GM06990 (cell line): ENCODE results near the gene SFN.

Experiments used
- DNase-seq: peaks from one replicate; pipeline ENCODE4 v3.0.0-alpha.2; 2011; ENCODE audit not compliant: insufficient read length; ENCODE audit errors: extremely low read depth
- H3K27me3 ChIP-seq: replicated peaks from 2 replicates; pipeline ENCODE4 v1.6.0; 2011; ENCODE audit warnings: low read length; ENCODE audit not compliant: control insufficient read depth, insufficient read depth
- H3K36me3 ChIP-seq: 2 replicates; pipeline ENCODE4 v1.5.1; 2011; ENCODE audit warnings: low read length; ENCODE audit not compliant: control insufficient read depth, insufficient read depth
- H3K4me3 ChIP-seq: replicated peaks from 2 replicates; pipeline ENCODE4 v1.5.1; 2011; ENCODE audit warnings: low read depth, mild to moderate bottlenecking, control low read depth, low read length
- CTCF ChIP-seq: IDR thresholded peaks from 2 replicates; pipeline ENCODE4 v1.5.1; 2011; ENCODE audit warnings: low read length, control low read depth, mild to moderate bottlenecking, inconsistent platforms; ENCODE audit not compliant: insufficient read depth, poor library complexity, severe bottlenecking

The SFN gene

DNA sequence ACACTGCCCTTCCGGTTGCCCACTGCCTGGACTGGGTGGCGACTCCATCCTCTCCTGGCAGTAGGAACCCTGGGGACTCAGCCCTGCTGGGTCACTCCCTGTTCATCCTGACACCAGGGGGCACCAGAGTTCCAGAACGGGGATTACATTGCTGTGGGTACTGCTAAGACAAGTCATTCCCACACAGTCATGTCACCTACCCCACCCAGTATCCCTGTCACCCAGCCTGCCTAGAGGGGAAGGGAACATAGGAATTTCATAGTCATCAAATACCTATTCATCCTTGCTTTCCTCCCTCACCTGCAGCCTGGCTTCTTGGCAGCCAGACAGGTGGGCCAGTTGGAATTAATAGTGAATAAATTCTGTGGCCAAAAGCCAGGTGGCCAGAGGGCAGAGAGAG is 9.8 kb upstream of the SFN start:
- peak; percentile 44 for DNase-seq
- TF ChIP-seq CTCF: peak; percentile 87
- Histone ChIP-seq H3K27me3 (no peaks in the 10 kb centered on the region), H3K36me3 (peaks cover 63% of the 10 kb centered on the region), H3K4me3 (no peak overlapping the region)

- H3K36me3 ChIP-seq: peaks cover 59% of the 10 kb centered on the region
- H3K27me3 ChIP-seq: no peaks in the 10 kb centered on the region
- no peak overlapping the region for H3K4me3 ChIP-seq
- DNase-seq: no peak
- no peak for TF ChIP-seq CTCF
Measured at GRCh38 chr1:26853600-26853999, 9.3 kb upstream of the SFN start.

GRCh38 chr1:26854906-26855305 is 8.0 kb upstream of the SFN start:
- peaks cover 51% of the 10 kb centered on the region for H3K36me3 ChIP-seq
- H3K27me3 ChIP-seq: no peaks in the 10 kb centered on the region
- no peak overlapping the region for H3K4me3 ChIP-seq
- DNase-seq: no peak
- no peak for TF ChIP-seq CTCF

GRCh38 chr1:26855636-26856035 is 7.3 kb upstream of the SFN start:
- Histone ChIP-seq H3K36me3 (peaks cover 44% of the 10 kb centered on the region), H3K4me3 (no peak overlapping the region), H3K27me3 (no peaks in the 10 kb centered on the region)
- no peak for TF ChIP-seq CTCF
- DNase-seq: no peak

DNA sequence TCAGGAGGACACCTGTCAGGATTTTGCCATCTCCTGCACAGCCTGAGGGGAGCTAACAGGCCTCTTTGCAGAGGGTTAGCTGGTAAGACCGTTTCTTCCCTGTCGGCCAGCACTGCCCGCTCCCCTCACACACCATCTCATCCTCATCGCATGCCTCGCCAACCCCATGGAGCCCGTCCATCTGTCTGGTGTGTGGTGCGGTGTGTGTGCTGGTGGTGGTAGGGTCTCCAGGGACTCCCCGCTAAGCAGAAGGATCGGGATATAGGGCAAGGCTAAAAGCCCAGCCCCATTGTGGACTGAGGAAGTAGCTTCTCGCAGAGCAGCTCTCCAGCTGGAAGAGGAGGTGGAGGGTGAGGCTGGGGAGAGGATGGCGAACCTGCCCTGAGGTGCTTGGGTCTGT is 6.8 kb upstream of the SFN start:
- no peak for DNase-seq
- Histone ChIP-seq H3K27me3 (no peaks in the 10 kb centered on the region), H3K36me3 (peaks cover 41% of the 10 kb centered on the region), H3K4me3 (no peak overlapping the region)
- no peak for TF ChIP-seq CTCF

GRCh38 chr1:26856604-26857469 is 6.1 kb upstream of the SFN start:
- DNase-seq: no peak
- no peak for TF ChIP-seq CTCF
- H3K27me3 ChIP-seq: no peaks in the 10 kb centered on the region
- no peak overlapping the region for H3K4me3 ChIP-seq
- H3K36me3 ChIP-seq: peaks cover 34% of the 10 kb centered on the region
